ENCODE data around the gene SLC34A3.

- TF ChIP-seq CTCF (IDR thresholded peaks at IDR 0.05) (no peak), POLR2A (IDR thresholded peaks at IDR 0.05) (no peak)
Observed at GRCh38 chr9:137194388-137194787, 36.3 kb upstream of the SLC34A3 start.

All from thyroid gland (tissue), 4 donors.